GM23338 (cell line): ENCODE results near the gene SEC61G. TPM values are rescaled to one million over a fixed set of nuclear protein-coding genes. Genes with fewer than 3 reads are reported as not detected.

Source experiments
- ATAC-seq: fragments of 200-7000 bp; cut with Tn5 transposase; 3 replicates; pipeline ENCODE4 v1.9.1; 2020
- DNase-seq: peaks from one replicate; pipeline ENCODE4 v3.0.0-alpha.2; 2015; ENCODE audit warnings: low spot score
- H2AFZ ChIP-seq: fragments of 200-600 bp; sonication (generic); 2 replicates; pipeline ENCODE4 v1.8.0; 2016; ENCODE audit warnings: antibody characterized with exemption, mild to moderate bottlenecking, moderate library complexity
- H3F3A ChIP-seq: fragments of 200-600 bp; sonication (generic); replicated peaks from 2 replicates; pipeline ENCODE4 v1.8.0; 2017; ENCODE audit warnings: antibody characterized with exemption, mixed run types, low read depth
- H3K27ac ChIP-seq: fragments of 200-600 bp; sonication (generic); 2 replicates; pipeline ENCODE4 v1.6.1; 2016; ENCODE audit warnings: low read depth
- H3K27me3 ChIP-seq: fragments of 200-600 bp; sonication (generic); 2 replicates; pipeline ENCODE4 v1.8.0; 2016; ENCODE audit warnings: mild to moderate bottlenecking, mixed run types, moderate library complexity; ENCODE audit not compliant: insufficient read depth
- H3K36me3 ChIP-seq: fragments of 200-600 bp; sonication (generic); 2 replicates; pipeline ENCODE4 v1.8.0; 2016; ENCODE audit warnings: mild to moderate bottlenecking; ENCODE audit not compliant: insufficient read depth
- H3K4me1 ChIP-seq: fragments of 200-600 bp; sonication (generic); 2 replicates; pipeline ENCODE4 v1.8.0; 2016; ENCODE audit warnings: mild to moderate bottlenecking, moderate library complexity; ENCODE audit not compliant: insufficient read depth
- H3K4me2 ChIP-seq: fragments of 200-600 bp; sonication (generic); 2 replicates; pipeline ENCODE4 v1.7.1; 2017; ENCODE audit warnings: mixed run types
- H3K4me3 ChIP-seq: fragments of 200-600 bp; sonication (generic); 2 replicates; pipeline ENCODE4 v1.6.1; 2016; ENCODE audit warnings: mixed run types
- H3K79me2 ChIP-seq: fragments of 200-600 bp; sonication (generic); replicated peaks from 2 replicates; pipeline ENCODE4 v1.8.0; 2017; ENCODE audit warnings: mild to moderate bottlenecking; ENCODE audit not compliant: insufficient read depth
- H3K9me2 ChIP-seq: fragments of 200-600 bp; sonication (generic); 2 replicates; pipeline ENCODE4 v1.8.0; 2017; ENCODE audit not compliant: insufficient read depth
- H4K20me1 ChIP-seq: fragments of 200-600 bp; sonication (generic); replicated peaks from 2 replicates; pipeline ENCODE4 v1.8.0; 2017; ENCODE audit warnings: mild to moderate bottlenecking; ENCODE audit not compliant: insufficient read depth
- H3K27ac Mint-ChIP-seq: 2 replicates; pipeline ENCODE4 v1.8.0; 2020; ENCODE audit warnings: inconsistent platforms, mild to moderate bottlenecking, moderate library complexity, mixed read lengths
- H3K27me3 Mint-ChIP-seq: 3 replicates; pipeline ENCODE4 v1.8.0; 2022; ENCODE audit warnings: low read depth, mild to moderate bottlenecking, moderate library complexity, mixed read lengths, inconsistent platforms; ENCODE audit not compliant: insufficient read depth, poor library complexity
- H3K36me3 Mint-ChIP-seq: 3 replicates; pipeline ENCODE4 v1.8.0; 2021; ENCODE audit warnings: low read depth, mild to moderate bottlenecking, inconsistent platforms, moderate library complexity, mixed read lengths
- H3K4me1 Mint-ChIP-seq: 3 replicates; pipeline ENCODE4 v1.8.0; 2020; ENCODE audit warnings: mild to moderate bottlenecking, inconsistent platforms, mixed read lengths
- H3K4me3 Mint-ChIP-seq: 3 replicates; pipeline ENCODE4 v1.8.0; 2021; ENCODE audit warnings: moderate library complexity, mild to moderate bottlenecking, inconsistent platforms, mixed read lengths
- H3K9me3 Mint-ChIP-seq: 3 replicates; pipeline ENCODE4 v1.8.0; 2020; ENCODE audit warnings: moderate library complexity, mild to moderate bottlenecking, inconsistent platforms, mixed read lengths
- CREB1 ChIP-seq: fragments of 250-450 bp; sonication (Bioruptor Pico); IDR thresholded peaks from 2 replicates; pipeline ENCODE4 v1.5.0; 2020; ENCODE audit warnings: low read depth, mild to moderate bottlenecking, moderate library complexity
- CTCF ChIP-seq, 2 experiments: fragments of 200-600 bp in 1 of 2; sonication (generic) in 1 of 2; conservative IDR thresholded peaks; 2 replicates each; pipeline versions ENCODE4 v1.5.1 to v1.6.1; 2016 to 2017; ENCODE audit warnings: antibody characterized with exemption in 2 of 2, low read depth in 2 of 2, mild to moderate bottlenecking in 2 of 2, moderate library complexity in 1 of 2
- EZH2 ChIP-seq: fragments of 200-600 bp; sonication (generic); IDR thresholded peaks from one replicate; pipeline ENCODE4 v1.8.0; 2017; ENCODE audit warnings: antibody characterized with exemption, mild to moderate bottlenecking, low read depth; ENCODE audit not compliant: unreplicated experiment
- EZH2phosphoT487 ChIP-seq: fragments of 200-600 bp; sonication (generic); IDR thresholded peaks from one replicate; pipeline ENCODE4 v1.8.1; 2018; ENCODE audit warnings: antibody characterized with exemption; ENCODE audit not compliant: unreplicated experiment
- JUNB ChIP-seq: IDR thresholded peaks from one replicate; pipeline ENCODE4 v1.6.1; 2016; ENCODE audit warnings: antibody characterized with exemption; ENCODE audit not compliant: unreplicated experiment
- NANOG ChIP-seq: IDR thresholded peaks from 2 replicates; pipeline ENCODE4 v1.6.1; 2016; ENCODE audit warnings: antibody characterized with exemption, borderline replicate concordance
- POLR2AphosphoS5 ChIP-seq: IDR thresholded peaks from 2 replicates; pipeline ENCODE4 v1.6.1; 2016; ENCODE audit warnings: antibody characterized with exemption, low read depth
- REST ChIP-seq: IDR thresholded peaks from one replicate; pipeline ENCODE4 v1.6.1; 2018; ENCODE audit warnings: antibody characterized with exemption; ENCODE audit not compliant: unreplicated experiment
- STAT1 ChIP-seq: IDR thresholded peaks from one replicate; pipeline ENCODE4 v1.6.1; 2016; ENCODE audit warnings: antibody characterized with exemption; ENCODE audit not compliant: unreplicated experiment
- ZNF114 ChIP-seq: fragments of 250-450 bp; sonication (Bioruptor Pico); IDR thresholded peaks from 2 replicates; pipeline ENCODE4 v1.5.0; 2020; ENCODE audit warnings: mild to moderate bottlenecking, moderate library complexity
- ZNF331 ChIP-seq: fragments of 250-450 bp; sonication (Bioruptor Pico); IDR thresholded peaks from 2 replicates; pipeline ENCODE4 v1.5.0; 2020; ENCODE audit warnings: low read depth, mild to moderate bottlenecking, moderate library complexity
- polyA plus RNA-seq: library from polyadenylated mRNA; unstranded; fragments of >200 nt; fragmentation: Nextera tagmentation; extraction: Ambion mirVana; gene quantifications from 2 replicates; pipeline ENCODE4 v1.2.1, GENCODE V29; 2016
- total RNA-seq: library from RNA; depleted of rRNA; stranded (reverse); fragments of >200 nt; shearing (Covaris generic); gene quantifications from 2 replicates; pipeline ENCODE4 v1.2.3, GENCODE V29; 2014
- TF ChIP-seq, protein P1 (sequence below): IDR thresholded peaks from 2 replicates; pipeline ENCODE4 v1.6.1; 2016; ENCODE audit warnings: antibody characterized with exemption
- TF ChIP-seq, protein P2 (sequence below): fragments of 250-450 bp; sonication (Bioruptor Pico); IDR thresholded peaks from 2 replicates; pipeline ENCODE4 v1.5.0; 2020; ENCODE audit warnings: mild to moderate bottlenecking, moderate library complexity

SEC61G gene
- total and polyA plus RNA-seq, 2 experiments from 2014 or later, result 350 to 497 TPM

- peaks cover 19% of the 10 kb centered on the region for H3K9me2 ChIP-seq
- Mint-ChIP-seq H3K36me3 (peaks cover 11% of the 10 kb centered on the region), H3K27ac (peak overlapping the region; percentile 49), H3K9me3 (peaks cover 11% of the 10 kb centered on the region), H3K27me3 (peaks cover 6% of the 10 kb centered on the region), H3K4me3 (peak overlapping the region; percentile 24), H3K4me1 (peaks cover 24% of the 10 kb centered on the region)
- no peaks in the 10 kb centered on the region for H3K27me3 ChIP-seq
- H3K4me1 ChIP-seq, result peaks cover 18% of the 10 kb centered on the region
- H4K20me1 ChIP-seq, result no peaks in the 10 kb centered on the region
- H3K4me2 ChIP-seq, result peak overlapping the region; percentile 23; the same call in 1 of the 2 replicates
- no peaks in the 10 kb centered on the region for H3K36me3 ChIP-seq
- no peaks in the 10 kb centered on the region for H3F3A ChIP-seq
- peak overlapping the region; percentile 87 for H3K27ac ChIP-seq
- ATAC-seq (peak; percentile 63), DNase-seq (peak; percentile 73)
- H3K79me2 ChIP-seq, result no peaks in the 10 kb centered on the region
- H3K4me3 ChIP-seq, result no peak overlapping the region
- no peak for TF ChIP-seq POLR2AphosphoS5
- TF ChIP-seq STAT1, result no peak
- no peak for TF ChIP-seq JUNB
- no peak for TF ChIP-seq ZNF331 (CRISPR knock-in tag)
- TF ChIP-seq REST, result no peak
- TF ChIP-seq ZNF114 (CRISPR knock-in tag), result no peak
- TF ChIP-seq, protein P1, sequence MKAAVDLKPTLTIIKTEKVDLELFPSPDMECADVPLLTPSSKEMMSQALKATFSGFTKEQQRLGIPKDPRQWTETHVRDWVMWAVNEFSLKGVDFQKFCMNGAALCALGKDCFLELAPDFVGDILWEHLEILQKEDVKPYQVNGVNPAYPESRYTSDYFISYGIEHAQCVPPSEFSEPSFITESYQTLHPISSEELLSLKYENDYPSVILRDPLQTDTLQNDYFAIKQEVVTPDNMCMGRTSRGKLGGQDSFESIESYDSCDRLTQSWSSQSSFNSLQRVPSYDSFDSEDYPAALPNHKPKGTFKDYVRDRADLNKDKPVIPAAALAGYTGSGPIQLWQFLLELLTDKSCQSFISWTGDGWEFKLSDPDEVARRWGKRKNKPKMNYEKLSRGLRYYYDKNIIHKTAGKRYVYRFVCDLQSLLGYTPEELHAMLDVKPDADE, result no peak
- no peak for TF ChIP-seq EZH2
- TF ChIP-seq EZH2phosphoT487, result no peak
- TF ChIP-seq, protein P2, sequence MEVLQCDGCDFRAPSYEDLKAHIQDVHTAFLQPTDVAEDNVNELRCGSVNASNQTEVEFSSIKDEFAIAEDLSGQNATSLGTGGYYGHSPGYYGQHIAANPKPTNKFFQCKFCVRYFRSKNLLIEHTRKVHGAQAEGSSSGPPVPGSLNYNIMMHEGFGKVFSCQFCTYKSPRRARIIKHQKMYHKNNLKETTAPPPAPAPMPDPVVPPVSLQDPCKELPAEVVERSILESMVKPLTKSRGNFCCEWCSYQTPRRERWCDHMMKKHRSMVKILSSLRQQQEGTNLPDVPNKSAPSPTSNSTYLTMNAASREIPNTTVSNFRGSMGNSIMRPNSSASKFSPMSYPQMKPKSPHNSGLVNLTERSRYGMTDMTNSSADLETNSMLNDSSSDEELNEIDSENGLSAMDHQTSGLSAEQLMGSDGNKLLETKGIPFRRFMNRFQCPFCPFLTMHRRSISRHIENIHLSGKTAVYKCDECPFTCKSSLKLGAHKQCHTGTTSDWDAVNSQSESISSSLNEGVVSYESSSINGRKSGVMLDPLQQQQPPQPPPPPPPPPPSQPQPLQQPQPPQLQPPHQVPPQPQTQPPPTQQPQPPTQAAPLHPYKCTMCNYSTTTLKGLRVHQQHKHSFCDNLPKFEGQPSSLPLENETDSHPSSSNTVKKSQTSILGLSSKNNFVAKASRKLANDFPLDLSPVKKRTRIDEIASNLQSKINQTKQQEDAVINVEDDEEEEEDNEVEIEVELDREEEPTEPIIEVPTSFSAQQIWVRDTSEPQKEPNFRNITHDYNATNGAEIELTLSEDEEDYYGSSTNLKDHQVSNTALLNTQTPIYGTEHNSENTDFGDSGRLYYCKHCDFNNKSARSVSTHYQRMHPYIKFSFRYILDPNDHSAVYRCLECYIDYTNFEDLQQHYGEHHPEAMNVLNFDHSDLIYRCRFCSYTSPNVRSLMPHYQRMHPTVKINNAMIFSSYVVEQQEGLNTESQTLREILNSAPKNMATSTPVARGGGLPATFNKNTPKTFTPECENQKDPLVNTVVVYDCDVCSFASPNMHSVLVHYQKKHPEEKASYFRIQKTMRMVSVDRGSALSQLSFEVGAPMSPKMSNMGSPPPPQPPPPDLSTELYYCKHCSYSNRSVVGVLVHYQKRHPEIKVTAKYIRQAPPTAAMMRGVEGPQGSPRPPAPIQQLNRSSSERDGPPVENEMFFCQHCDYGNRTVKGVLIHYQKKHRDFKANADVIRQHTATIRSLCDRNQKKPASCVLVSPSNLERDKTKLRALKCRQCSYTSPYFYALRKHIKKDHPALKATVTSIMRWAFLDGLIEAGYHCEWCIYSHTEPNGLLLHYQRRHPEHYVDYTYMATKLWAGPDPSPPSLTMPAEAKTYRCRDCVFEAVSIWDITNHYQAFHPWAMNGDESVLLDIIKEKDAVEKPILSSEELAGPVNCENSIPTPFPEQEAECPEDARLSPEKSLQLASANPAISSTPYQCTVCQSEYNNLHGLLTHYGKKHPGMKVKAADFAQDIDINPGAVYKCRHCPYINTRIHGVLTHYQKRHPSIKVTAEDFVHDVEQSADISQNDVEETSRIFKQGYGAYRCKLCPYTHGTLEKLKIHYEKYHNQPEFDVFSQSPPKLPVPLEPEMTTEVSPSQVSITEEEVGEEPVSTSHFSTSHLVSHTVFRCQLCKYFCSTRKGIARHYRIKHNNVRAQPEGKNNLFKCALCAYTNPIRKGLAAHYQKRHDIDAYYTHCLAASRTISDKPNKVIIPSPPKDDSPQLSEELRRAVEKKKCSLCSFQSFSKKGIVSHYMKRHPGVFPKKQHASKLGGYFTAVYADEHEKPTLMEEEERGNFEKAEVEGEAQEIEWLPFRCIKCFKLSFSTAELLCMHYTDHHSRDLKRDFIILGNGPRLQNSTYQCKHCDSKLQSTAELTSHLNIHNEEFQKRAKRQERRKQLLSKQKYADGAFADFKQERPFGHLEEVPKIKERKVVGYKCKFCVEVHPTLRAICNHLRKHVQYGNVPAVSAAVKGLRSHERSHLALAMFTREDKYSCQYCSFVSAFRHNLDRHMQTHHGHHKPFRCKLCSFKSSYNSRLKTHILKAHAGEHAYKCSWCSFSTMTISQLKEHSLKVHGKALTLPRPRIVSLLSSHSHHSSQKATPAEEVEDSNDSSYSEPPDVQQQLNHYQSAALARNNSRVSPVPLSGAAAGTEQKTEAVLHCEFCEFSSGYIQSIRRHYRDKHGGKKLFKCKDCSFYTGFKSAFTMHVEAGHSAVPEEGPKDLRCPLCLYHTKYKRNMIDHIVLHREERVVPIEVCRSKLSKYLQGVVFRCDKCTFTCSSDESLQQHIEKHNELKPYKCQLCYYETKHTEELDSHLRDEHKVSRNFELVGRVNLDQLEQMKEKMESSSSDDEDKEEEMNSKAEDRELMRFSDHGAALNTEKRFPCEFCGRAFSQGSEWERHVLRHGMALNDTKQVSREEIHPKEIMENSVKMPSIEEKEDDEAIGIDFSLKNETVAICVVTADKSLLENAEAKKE (CRISPR knock-in tag), result peak; percentile 65
- peak; percentile 65; the same call in 1 of the 2 replicates for TF ChIP-seq CREB1 (CRISPR knock-in tag)
- no peak for TF ChIP-seq CTCF (conservative IDR thresholded peaks at IDR 0.05; ENCODE audit: low read depth in 2 of 2)
- TF ChIP-seq NANOG, result peak; percentile 100
- no peak overlapping the region for H2AFZ ChIP-seq
Observed at GRCh38 chr7:54781134-54781920, 22.3 kb upstream of the SEC61G start.
